Posterior cingulate gyrus (tissue), 11 donors: Measurements from ENCODE around the gene PHLPP1.

Experiments
- DNase-seq, 10 donors: peaks; one replicate each; pipeline versions ENCODE4 v3.0.0 to v3.0.0-alpha.2; 2020 to 2021; ENCODE audit warnings: mixed read lengths in 3 of 10
- intact Hi-C: fragments of 100-400 bp; cut with DNase I; formaldehyde crosslinking; loops from one replicate; pipeline ENCODE4 v1.15.1; 2023

The PHLPP1 gene

DNA sequence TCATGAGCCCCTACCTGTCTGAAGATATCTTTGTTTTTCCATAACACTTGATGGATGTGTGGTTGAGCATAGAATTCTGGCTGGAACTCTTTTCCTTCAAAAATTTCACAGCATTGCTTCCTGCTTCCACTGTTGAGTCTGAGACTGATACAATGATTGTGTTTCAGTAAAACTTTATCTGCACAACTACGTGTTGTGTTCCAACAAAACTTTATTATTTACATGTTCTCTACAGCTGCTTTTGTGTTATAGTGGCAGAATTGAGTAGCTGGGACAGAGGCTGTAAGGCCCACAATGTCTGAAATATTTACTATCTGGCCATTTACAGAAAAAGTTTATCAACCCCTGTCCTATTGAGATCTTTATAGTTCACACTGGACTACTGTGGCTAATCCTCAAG is 275.3 kb downstream of the PHLPP1 start:
- intact Hi-C loops, result no loop called here
- no peak for DNase-seq

- intact Hi-C loops, result no loop called here
- no peak for DNase-seq
Observed at GRCh38 chr18:62991389-62991788, 276.0 kb downstream of the PHLPP1 start.

DNA sequence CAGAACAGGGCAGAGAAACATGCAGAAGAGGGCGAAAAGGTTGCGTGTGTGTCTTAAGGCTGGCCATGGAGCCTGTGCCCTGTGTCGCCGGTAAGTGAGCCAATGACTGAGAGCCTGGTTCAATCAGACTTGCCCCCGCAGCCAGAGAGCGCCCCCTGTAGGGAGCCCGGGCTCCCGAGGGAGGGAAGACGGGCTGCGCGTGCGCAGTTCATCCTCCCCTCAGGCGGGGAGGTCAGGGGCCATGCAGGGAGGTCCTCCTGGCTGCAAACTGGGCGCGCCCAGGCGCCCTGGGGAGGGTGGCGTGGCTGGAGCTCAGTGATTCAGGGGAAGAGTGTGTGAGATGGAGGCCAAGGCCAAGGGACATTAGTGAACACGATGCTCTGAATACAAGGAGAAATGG is 276.6 kb downstream of the PHLPP1 start:
- DNase-seq, result no peak

DNA sequence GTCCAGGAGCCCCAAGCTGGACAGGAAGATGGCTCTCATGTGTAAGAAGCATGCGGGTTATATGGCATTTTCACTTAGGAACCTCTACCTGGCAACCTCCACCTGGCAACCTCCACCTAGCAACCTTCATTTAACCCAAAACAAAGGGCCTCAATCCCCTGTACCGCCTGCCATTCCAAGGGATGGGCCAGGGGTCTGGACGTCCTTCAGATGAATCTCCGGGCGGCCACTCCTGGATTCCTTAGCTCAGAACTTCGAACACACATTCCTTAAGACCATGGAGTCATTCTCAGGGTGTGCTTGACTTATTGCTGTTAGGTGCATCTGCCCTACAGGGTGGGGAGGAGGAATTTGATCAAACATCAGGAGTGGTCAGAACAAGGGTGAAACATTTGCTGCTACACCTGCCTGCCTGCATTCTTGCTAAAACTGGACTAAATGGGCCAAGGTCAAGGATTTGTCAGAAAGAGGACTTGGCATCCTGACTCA is 277.6 kb downstream of the PHLPP1 start:
- intact Hi-C loops, result no loop called here
- DNase-seq, result no peak

More for the DNA sequence above, 276.6 kb downstream of the PHLPP1 start:
- intact Hi-C loops, result no loop called here

GRCh38 chr18:62996566-62996965 is 281.2 kb downstream of the PHLPP1 start:
- intact Hi-C loops, result no loop called here
- DNase-seq, result no peak

DNA sequence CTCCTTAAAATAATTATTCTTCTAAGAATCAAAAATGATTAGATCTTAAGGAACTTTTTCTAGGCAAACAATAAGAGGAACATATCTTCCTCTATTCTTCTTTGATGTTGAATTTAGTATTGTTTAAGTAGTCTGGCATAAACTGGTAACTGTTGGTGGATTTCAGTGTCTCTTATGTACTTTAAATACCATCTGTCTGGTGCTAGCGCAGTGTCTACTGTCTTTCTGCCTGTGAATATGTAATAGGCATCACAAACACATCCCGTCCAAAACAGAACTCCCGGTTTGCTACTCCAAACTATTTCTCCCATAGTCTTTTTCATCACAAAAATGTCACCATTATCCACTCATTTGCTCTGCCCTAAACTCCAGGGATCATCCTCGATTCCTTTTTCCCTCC is 281.7 kb downstream of the PHLPP1 start:
- intact Hi-C loops, result no loop called here

DNA sequence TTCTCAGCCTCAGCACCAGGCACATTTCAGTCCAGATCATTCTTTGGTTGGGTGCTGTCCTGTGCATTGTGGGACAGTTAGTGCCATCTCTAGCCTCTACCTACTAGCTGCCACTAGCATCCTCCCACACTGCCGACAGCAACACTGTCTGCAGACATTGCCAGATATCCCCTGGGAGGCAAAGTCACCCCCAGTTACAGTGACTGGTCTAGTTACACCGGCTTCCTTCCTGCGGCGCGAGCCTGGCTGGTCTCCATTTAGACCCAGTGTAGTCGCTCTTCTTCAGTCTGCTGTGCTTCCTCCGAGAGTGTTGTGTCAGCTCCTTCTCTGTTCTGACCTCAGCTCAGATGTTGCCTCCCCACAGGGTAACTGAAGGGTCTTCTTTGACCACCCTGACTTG is 283.1 kb downstream of the PHLPP1 start:
- DNase-seq, result no peak
- intact Hi-C loops, result no loop called here

More for the DNA sequence above, 281.7 kb downstream of the PHLPP1 start:
- DNase-seq, result no peak

- intact Hi-C loops, result no loop called here
- peak in 2 of 10 donors; percentile 78 to 79 for DNase-seq
Observed at GRCh38 chr18:62999392-62999791, 284.1 kb downstream of the PHLPP1 start.

GRCh38 chr18:62999921-63000320 is 284.6 kb downstream of the PHLPP1 start:
- DNase-seq, result no peak
- intact Hi-C loops, result no loop called here

GRCh38 chr18:63000839-63001238 is 285.5 kb downstream of the PHLPP1 start:
- DNase-seq, result no peak
- intact Hi-C loops, result no loop called here

GRCh38 chr18:63001861-63002260 is 286.5 kb downstream of the PHLPP1 start:
- peak in 1 of 10 donors; percentile 67 for DNase-seq
- intact Hi-C loops, result no loop called here

- intact Hi-C loops, result no loop called here
- DNase-seq, result peak in 1 of 10 donors; percentile 55
Observed at GRCh38 chr18:63002305-63002704, 287.0 kb downstream of the PHLPP1 start.

DNA sequence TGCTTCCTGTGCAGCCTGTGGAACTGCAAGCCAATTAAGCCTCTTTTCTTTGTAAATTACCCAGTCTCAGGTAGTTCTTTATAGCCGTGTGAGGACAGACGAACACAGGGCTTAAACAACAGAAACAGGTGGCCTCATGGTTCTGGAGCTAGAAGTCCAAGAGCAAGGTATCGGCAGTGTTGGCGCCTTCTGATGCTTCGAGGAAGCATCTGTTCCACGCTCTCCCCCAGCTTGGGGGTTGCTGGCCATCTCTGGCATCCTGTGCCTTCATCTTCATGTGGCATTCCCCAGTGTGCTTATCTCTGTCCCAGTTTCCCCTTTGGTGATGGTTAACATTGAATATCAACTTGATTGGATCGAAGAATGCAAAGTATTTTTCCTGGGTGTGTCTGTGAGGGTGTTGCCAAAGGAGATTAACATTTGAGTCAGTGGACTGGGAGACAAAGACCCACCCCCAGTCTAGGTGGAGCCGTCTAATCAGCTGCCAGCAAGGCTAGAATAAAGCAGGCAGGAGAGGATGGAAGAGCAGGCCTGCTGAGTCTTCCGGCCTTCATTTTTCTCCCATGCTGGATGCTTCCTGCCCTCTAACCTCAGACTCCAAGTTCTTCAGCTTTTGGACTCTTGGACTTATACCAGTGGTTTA is 287.6 kb downstream of the PHLPP1 start:
- intact Hi-C loops, result no loop called here
- DNase-seq, result no peak

GRCh38 chr18:63003899-63004298 is 288.6 kb downstream of the PHLPP1 start:
- peak in 2 of 10 donors; percentile 42 to 61 for DNase-seq
- intact Hi-C loops, result no loop called here

DNA sequence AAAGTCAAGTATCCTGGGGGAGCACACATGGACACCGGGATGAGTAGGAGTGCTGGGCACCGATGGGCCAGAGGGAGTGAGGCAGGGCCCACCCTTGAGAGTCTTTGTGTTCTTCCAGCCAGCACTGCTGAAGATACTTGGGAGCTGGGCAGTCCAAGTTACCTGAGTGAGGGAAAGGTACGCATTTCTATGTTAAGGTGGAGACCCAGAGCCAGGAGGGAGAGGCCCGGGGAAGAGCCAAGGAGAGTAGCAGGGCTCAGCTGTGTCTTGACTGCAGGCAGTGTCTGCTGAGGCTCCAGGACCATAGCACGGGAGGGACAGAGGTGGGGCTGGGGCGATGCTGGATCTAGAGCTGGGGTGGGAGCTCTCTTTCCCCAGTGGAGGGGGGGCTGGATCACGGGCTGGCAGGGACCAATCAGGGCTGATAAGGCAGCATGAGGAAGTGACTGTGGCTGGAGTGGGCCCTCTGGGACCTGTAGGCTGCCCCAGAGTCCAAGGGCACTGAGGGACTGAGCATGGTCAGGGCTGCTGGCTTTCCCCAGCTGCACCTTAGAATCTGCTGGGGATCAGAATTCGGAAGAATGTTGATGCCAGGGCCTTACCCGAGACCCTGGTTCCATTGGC is 289.2 kb downstream of the PHLPP1 start:
- intact Hi-C loops, result no loop called here

DNA sequence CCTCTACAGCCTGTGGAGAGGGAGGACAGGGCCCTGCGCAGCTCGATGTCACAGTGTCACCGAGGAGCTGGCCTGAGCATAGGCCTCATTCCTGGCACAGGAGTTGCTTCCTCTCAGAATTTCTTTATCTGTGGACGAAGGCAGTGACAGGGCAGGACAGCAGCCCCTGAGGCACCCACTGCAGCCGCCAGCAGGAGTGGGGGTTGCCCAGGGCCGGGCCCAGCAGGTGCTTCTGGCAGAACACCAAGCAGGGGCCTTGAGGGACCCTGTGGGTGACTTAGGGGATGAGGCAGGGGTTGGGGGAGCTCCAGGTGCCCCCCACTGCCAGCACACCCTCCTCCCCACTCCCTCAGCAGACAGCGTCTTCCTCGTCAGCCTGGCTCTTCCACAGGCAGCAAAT is 290.0 kb downstream of the PHLPP1 start:
- intact Hi-C loops, result no loop called here
- DNase-seq, result peak in 2 of 10 donors; percentile 61 to 64

More for the DNA sequence above, 289.2 kb downstream of the PHLPP1 start:
- peak in 1 of 10 donors; percentile 69 for DNase-seq

DNA sequence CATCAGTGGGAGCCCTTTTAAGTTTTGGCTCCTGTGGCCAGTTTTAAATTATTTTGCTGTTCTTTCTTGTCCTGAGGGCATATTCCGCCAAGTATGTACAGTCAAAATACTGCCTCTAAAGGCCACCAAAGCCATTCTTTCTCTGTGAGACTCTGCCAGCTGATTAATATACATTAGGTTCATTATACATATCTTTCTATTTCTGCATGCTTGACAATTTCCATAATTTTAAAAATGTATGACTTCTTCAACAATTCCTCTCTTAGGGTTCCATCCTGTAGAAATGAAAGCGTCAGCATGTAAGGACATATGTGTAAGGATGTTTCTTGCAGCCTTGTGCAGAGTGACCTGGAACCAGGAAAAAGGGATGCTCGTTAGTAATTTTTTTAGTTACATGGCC is 291.9 kb downstream of the PHLPP1 start:
- intact Hi-C loops, result no loop called here
- no peak for DNase-seq

DNA sequence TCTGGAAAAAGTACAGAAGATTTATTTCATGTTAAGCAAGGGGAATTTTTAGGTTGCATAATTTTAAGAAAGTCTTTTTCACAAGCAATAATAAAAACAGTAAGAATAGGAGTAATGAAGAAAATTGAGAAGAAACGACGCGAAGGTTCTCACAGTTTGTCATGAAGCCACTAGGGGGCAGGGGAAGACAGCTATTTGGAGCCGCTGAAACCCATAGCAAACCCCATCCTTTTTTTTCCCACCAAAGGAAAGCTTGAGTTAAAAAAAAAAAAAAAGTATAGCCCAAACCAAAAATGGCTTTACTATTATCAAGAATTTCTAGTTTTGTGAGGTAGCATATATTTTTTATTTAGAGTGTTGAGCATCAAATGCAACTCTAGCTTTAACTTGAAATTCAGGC is 300.9 kb downstream of the PHLPP1 start:
- intact Hi-C loops, result loop anchor here (1.0 to 5.0 kb wide), 2 partner anchors 307 to 426 kb away; no protein-coding TSS in a partner anchor
- DNase-seq, result peak in 6 of 10 donors; percentile 29 to 56 (median 42)

- no peak for DNase-seq
- intact Hi-C loops, result loop anchor here (5.0 kb wide), 1 partner anchor 425 kb away; no protein-coding TSS in a partner anchor
Observed at GRCh38 chr18:63017076-63017475, 301.7 kb downstream of the PHLPP1 start.

- no peak for DNase-seq
- intact Hi-C loops, result loop anchor here (5.0 kb wide), 1 partner anchor 424 kb away; no protein-coding TSS in a partner anchor
Observed at GRCh38 chr18:63017977-63018376, 302.6 kb downstream of the PHLPP1 start.

DNA sequence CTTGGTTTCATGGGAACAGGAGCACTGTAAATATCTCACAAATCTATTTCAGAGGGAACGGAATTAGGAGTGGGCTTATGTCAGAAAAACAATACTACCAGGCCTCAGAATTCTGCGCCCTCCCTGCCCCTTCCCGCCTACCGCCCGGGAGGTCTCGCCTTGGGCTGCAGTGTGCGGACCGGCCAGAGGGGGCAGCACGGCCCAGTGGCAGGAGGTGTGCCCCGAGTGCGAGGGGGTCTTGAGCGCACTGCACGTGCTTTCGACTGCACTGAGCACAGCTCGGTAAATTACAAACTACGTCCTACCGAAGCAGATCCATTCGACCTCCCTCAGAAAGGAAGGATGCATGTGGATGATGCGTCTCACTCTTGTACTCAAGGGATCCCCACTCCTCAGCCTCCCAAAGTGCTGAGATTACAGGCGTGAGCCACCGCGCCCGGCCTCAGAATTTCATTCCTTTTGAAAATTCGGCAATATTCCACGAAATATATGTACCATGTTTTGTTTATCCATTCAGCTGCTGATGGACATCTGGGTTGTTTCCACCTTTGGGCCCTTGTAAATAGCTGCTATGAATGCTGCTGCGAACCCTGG is 307.2 kb downstream of the PHLPP1 start:
- intact Hi-C loops, result loop anchor here (10.0 kb wide), 1 partner anchor 102 kb away; no protein-coding TSS in a partner anchor

More for the DNA sequence above, 307.2 kb downstream of the PHLPP1 start:
- DNase-seq, result no peak
